MV-4-11 (cell line): ENCODE results near the gene GRB7.

Experiments
- DNase-seq: peaks from one replicate; lab custom pipeline; 2025; lab: John Stamatoyannopoulos, UW

The GRB7 gene

GRCh38 chr17:39772987-39773934 lies 35.5 kb downstream of the GRB7 start:
- DNase-seq, result no peak

- no peak for DNase-seq
Measured at GRCh38 chr17:39774047-39774446, 36.3 kb downstream of the GRB7 start.

GRCh38 chr17:39775031-39775430 lies 37.3 kb downstream of the GRB7 start:
- no peak for DNase-seq

- no peak for DNase-seq
Measured at GRCh38 chr17:39776252-39776651, 38.5 kb downstream of the GRB7 start.

- no peak for DNase-seq
Measured at GRCh38 chr17:39777534-39778365, 40.0 kb downstream of the GRB7 start.

GRCh38 chr17:39781031-39781860 lies 43.5 kb downstream of the GRB7 start:
- DNase-seq, result no peak

GRCh38 chr17:39781861-39782213 lies 44.1 kb downstream of the GRB7 start:
- no peak for DNase-seq

- peak; percentile 21 for DNase-seq
Measured at GRCh38 chr17:39782481-39782880, 44.7 kb downstream of the GRB7 start.

GRCh38 chr17:39782980-39783379 lies 45.2 kb downstream of the GRB7 start:
- no peak for DNase-seq

- no peak for DNase-seq
Measured at GRCh38 chr17:39787041-39787440, 49.3 kb downstream of the GRB7 start.

GRCh38 chr17:39787743-39788484 lies 50.2 kb downstream of the GRB7 start:
- DNase-seq, result no peak

- no peak for DNase-seq
Measured at GRCh38 chr17:39791111-39791992, 53.6 kb downstream of the GRB7 start.

GRCh38 chr17:39792526-39793221 lies 54.9 kb downstream of the GRB7 start:
- DNase-seq, result no peak

- no peak for DNase-seq
Measured at GRCh38 chr17:39793301-39793872, 55.6 kb downstream of the GRB7 start.

- no peak for DNase-seq
Measured at GRCh38 chr17:39794249-39794970, 56.7 kb downstream of the GRB7 start.
